Astrocyte of the cerebellum (primary cell): ENCODE results near the gene ARHGAP15.

Experiments
- DNase-seq: peaks from one replicate; pipeline ENCODE4 v3.0.0-alpha.2; 2011; ENCODE audit warnings: low read depth
- H3K4me3 ChIP-seq: 2 replicates; pipeline ENCODE4 v1.5.1; 2011; ENCODE audit warnings: mild to moderate bottlenecking, low read depth, low read length, moderate library complexity
- in situ Hi-C: cut with HindIII; loops from 2 replicates; pipeline ENCODE4 v1.10.0; 2017; ENCODE audit warnings: low sequenced_read_pairs
- TF ChIP-seq, protein P1 (sequence below): IDR thresholded peaks from 2 replicates; pipeline ENCODE4 v1.5.1; 2012; ENCODE audit warnings: low read length, low read depth, moderate library complexity, mild to moderate bottlenecking; ENCODE audit errors: missing control alignments

ARHGAP15 gene

DNA sequence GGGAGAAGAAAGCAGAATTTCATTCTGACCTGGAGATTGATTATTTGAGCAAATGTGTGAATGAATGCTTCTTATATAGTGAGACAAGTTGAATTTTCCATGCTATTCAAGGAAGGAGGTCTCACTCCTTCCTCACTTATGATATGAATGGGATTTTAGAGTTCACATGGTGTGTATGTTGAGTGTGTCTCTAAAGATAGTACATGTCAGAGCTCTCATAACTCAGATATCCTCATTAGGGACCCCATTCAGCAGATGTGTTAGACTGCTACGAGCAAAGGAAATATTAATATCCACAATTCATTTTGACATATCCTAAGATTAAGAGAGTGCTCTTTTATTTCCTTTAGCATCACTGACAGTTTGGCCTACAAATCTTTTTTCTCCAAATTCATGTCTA, 368.5 kb downstream of the ARHGAP15 start:
- TF ChIP-seq, protein P1, sequence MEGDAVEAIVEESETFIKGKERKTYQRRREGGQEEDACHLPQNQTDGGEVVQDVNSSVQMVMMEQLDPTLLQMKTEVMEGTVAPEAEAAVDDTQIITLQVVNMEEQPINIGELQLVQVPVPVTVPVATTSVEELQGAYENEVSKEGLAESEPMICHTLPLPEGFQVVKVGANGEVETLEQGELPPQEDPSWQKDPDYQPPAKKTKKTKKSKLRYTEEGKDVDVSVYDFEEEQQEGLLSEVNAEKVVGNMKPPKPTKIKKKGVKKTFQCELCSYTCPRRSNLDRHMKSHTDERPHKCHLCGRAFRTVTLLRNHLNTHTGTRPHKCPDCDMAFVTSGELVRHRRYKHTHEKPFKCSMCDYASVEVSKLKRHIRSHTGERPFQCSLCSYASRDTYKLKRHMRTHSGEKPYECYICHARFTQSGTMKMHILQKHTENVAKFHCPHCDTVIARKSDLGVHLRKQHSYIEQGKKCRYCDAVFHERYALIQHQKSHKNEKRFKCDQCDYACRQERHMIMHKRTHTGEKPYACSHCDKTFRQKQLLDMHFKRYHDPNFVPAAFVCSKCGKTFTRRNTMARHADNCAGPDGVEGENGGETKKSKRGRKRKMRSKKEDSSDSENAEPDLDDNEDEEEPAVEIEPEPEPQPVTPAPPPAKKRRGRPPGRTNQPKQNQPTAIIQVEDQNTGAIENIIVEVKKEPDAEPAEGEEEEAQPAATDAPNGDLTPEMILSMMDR: no peak
- no peak for DNase-seq
- in situ Hi-C loops: no loop called here
- no peak overlapping the region for H3K4me3 ChIP-seq

DNA sequence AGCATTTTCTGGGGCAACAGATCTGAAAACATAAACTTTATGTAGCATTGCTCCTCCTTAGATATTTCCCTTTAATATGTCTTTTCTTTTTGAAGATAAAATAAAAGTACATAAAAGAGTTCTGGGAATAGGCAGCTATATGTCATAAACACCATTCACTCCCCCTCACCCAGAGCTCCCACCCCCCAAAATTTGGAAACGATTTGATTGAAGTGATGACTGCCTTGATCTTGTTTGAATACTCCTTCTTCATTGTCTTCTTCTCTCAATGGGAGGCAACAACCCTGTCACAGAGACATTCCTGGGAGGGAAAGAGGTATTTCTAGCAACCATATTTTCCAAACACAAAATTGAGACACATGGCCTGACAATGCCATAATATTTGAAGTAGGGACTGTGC, 369.3 kb downstream of the ARHGAP15 start:
- TF ChIP-seq, protein P1: no peak
- no peak overlapping the region for H3K4me3 ChIP-seq
- DNase-seq: no peak
- in situ Hi-C loops: no loop called here

DNA sequence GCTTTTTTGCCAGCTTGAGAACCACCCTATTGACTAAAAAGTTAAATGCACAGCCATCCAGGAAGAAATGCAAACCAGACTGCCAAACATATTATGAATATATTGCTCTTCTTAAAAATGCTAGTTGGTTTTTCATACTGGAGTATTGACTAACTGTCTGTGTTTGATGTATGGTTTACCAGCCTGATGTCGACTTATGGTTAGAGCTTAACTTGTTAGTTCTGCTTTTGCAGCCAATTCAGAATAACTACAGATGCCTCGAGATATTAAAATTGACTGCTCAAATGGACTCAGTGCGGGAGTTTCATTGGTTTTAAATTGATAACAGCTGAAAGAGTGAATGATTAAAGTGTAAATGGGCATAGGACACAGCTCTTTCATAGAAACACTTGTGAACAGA, 369.8 kb downstream of the ARHGAP15 start:
- in situ Hi-C loops: no loop called here
- TF ChIP-seq, protein P1: no peak
- DNase-seq: no peak
- H3K4me3 ChIP-seq: no peak overlapping the region

DNA sequence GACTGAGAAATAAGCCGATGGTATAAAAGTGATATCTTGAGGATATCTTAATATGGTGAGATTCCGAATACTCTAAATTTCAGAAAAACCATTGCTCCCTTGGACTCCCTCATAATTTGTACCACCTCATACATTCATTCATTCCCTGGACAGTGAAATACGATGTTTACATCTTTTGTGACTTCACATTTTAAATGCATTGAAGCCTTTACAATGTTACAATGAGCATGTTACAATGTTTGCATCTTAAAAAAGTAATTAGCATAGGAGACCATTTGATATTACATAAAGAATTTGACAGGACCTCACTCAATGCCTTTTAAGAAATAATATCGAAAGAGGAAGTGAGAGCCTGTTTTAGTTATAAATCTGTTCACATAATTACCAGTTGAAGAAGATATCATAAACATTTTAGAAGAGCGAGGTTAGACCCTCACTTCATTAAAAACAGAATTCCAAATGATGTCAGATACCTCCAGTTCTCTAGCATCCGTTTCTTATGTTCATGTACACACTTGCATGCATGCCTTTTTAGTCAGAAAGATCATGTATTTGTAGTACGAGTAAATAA, 372.0 kb downstream of the ARHGAP15 start:
- no peak overlapping the region for H3K4me3 ChIP-seq
- in situ Hi-C loops: no loop called here
- DNase-seq: no peak
- TF ChIP-seq, protein P1: no peak

DNA sequence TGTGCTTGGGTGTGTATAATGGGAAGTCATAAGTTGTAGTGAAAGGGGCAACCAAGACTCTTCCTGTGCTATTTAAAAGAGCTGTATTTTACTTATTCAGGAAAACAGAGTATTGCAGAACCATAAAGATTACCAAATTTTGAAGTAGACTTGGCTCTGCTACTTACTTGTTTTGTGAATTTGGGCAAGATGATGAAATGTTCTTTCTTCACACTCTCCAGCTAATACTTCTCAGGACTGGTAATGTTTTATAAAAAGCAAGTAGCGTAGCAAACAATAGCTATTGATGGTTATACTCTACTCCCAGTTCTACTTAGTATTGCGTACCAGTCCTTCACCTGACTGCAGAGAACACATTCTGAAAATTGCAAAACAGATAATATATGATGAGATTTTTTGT, 374.1 kb downstream of the ARHGAP15 start:
- DNase-seq: no peak
- in situ Hi-C loops: no loop called here
- H3K4me3 ChIP-seq: no peak overlapping the region
- TF ChIP-seq, protein P1: no peak

DNA sequence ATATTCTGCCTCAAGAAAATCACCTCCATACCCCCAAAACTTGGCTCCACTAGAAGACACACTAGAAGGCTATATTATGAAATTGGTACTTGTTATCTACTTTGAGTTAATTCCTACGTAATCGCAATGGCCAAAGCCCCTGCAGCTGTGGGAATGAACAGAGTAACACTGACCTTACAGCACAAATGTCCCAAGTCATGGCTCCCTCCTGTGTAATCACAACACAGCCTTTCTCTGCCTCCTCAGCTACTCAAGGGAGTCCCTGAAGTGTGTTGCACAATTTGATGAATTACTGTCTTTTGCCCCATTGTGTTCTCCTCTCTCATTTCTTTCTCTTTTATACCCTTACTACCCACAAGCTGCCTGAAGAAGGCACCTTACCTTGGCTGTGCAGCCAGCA, 375.2 kb downstream of the ARHGAP15 start:
- in situ Hi-C loops: no loop called here
- DNase-seq: no peak
- TF ChIP-seq, protein P1: no peak
- H3K4me3 ChIP-seq: no peak overlapping the region
